ENCODE results near the gene CYREN. TPM values are rescaled to one million over a fixed set of nuclear protein-coding genes. Genes with fewer than 3 reads are reported as not detected.

Gene CYREN
- total RNA-seq, 2 experiments from 2014 or later: 69.4 to 81.9 TPM

GRCh38 chr7:135197343-135197742 is 26.8 kb upstream of the CYREN start:
- intact Hi-C loops (cut with micrococcal nuclease; ENCODE audit: unreplicated experiment): no loop called here
- Histone ChIP-seq H3K4me3 (ENCODE audit: low read depth, low read length, poor library complexity, severe bottlenecking) (no peak overlapping the region), H3K9me2 (ENCODE audit: insufficient read depth, low read length) (no peaks in the 10 kb centered on the region), H3K4me1 (ENCODE audit: insufficient read depth, low read length, poor library complexity, severe bottlenecking) (no peaks in the 10 kb centered on the region), H3K36me3 (ENCODE audit: insufficient read depth, low read length) (peaks cover 21% of the 10 kb centered on the region), H3K4me2 (ENCODE audit: low read length) (no peak overlapping the region), H4K20me1 (ENCODE audit: insufficient read depth, low read length) (no peaks in the 10 kb centered on the region), H3K27ac (ENCODE audit: low read depth, low read length, poor library complexity, severe bottlenecking) (no peak overlapping the region), H3K9me3 (ENCODE audit: low read length) (no peaks in the 10 kb centered on the region), H2AFZ (ENCODE audit: low read length) (no peak overlapping the region), H3K79me2 (ENCODE audit: insufficient read depth, low read depth, low read length) (no peaks in the 10 kb centered on the region)
- TF ChIP-seq EZH2phosphoT487 (IDR thresholded peaks at IDR 0.05; ENCODE audit: borderline replicate concordance, low read depth, low read length): no peak
- TF ChIP-seq, protein P1, sequence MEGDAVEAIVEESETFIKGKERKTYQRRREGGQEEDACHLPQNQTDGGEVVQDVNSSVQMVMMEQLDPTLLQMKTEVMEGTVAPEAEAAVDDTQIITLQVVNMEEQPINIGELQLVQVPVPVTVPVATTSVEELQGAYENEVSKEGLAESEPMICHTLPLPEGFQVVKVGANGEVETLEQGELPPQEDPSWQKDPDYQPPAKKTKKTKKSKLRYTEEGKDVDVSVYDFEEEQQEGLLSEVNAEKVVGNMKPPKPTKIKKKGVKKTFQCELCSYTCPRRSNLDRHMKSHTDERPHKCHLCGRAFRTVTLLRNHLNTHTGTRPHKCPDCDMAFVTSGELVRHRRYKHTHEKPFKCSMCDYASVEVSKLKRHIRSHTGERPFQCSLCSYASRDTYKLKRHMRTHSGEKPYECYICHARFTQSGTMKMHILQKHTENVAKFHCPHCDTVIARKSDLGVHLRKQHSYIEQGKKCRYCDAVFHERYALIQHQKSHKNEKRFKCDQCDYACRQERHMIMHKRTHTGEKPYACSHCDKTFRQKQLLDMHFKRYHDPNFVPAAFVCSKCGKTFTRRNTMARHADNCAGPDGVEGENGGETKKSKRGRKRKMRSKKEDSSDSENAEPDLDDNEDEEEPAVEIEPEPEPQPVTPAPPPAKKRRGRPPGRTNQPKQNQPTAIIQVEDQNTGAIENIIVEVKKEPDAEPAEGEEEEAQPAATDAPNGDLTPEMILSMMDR (conservative IDR thresholded peaks at IDR 0.05; ENCODE audit: low read length): no peak
- BruUV-seq (replicated peaks): no TSS peak
- DNase-seq (ENCODE audit: low spot score): no peak
- CTCF ChIA-PET (ENCODE audit: unreplicated experiment): no interaction called here
- POLR2A ChIA-PET: no interaction called here

GRCh38 chr7:135195968-135196629 is 25.6 kb upstream of the CYREN start:
- BruUV-seq (replicated peaks): no TSS peak

GRCh38 chr7:135195156-135195555 is 24.6 kb upstream of the CYREN start:
- BruUV-seq (replicated peaks): no TSS peak
- no peak for TF ChIP-seq EZH2phosphoT487 (IDR thresholded peaks at IDR 0.05; ENCODE audit: borderline replicate concordance, low read depth, low read length)
- TF ChIP-seq, protein P1 (conservative IDR thresholded peaks at IDR 0.05; ENCODE audit: low read length): no peak
- H2AFZ ChIP-seq (ENCODE audit: low read length): no peak overlapping the region
- no peak overlapping the region for H3K4me3 ChIP-seq (ENCODE audit: low read depth, low read length, poor library complexity, severe bottlenecking)
- H3K27ac ChIP-seq (ENCODE audit: low read depth, low read length, poor library complexity, severe bottlenecking): no peak overlapping the region
- DNase-seq (ENCODE audit: low spot score): no peak
- H3K9me3 ChIP-seq (ENCODE audit: low read length): no peaks in the 10 kb centered on the region
- intact Hi-C loops (cut with micrococcal nuclease; ENCODE audit: unreplicated experiment): no loop called here
- no peak overlapping the region for H3K4me2 ChIP-seq (ENCODE audit: low read length)
- ChIA-PET CTCF (ENCODE audit: unreplicated experiment) (no interaction called here), POLR2A (interaction anchor here (0.6 to 0.7 kb wide), 2 partner anchors 10 to 460 kb away, joined by 3 to 4 read pairs; no protein-coding TSS in a partner anchor)
- H4K20me1 ChIP-seq (ENCODE audit: insufficient read depth, low read length): no peaks in the 10 kb centered on the region
- H3K9me2 ChIP-seq (ENCODE audit: insufficient read depth, low read length): no peaks in the 10 kb centered on the region
- no peaks in the 10 kb centered on the region for H3K4me1 ChIP-seq (ENCODE audit: insufficient read depth, low read length, poor library complexity, severe bottlenecking)
- no peaks in the 10 kb centered on the region for H3K79me2 ChIP-seq (ENCODE audit: insufficient read depth, low read depth, low read length)
- H3K36me3 ChIP-seq (ENCODE audit: insufficient read depth, low read length): peaks cover 31% of the 10 kb centered on the region

More at GRCh38 chr7:135195968-135196629, 25.6 kb upstream of the CYREN start:
- CTCF ChIA-PET (ENCODE audit: unreplicated experiment): no interaction called here
- DNase-seq (ENCODE audit: low spot score): no peak
- Histone ChIP-seq H3K36me3 (ENCODE audit: insufficient read depth, low read length) (peaks cover 27% of the 10 kb centered on the region), H3K9me3 (ENCODE audit: low read length) (no peaks in the 10 kb centered on the region), H3K4me1 (ENCODE audit: insufficient read depth, low read length, poor library complexity, severe bottlenecking) (no peaks in the 10 kb centered on the region), H3K79me2 (ENCODE audit: insufficient read depth, low read depth, low read length) (no peaks in the 10 kb centered on the region), H3K4me2 (ENCODE audit: low read length) (no peak overlapping the region), H2AFZ (ENCODE audit: low read length) (no peak overlapping the region), H3K4me3 (ENCODE audit: low read depth, low read length, poor library complexity, severe bottlenecking) (no peak overlapping the region), H3K9me2 (ENCODE audit: insufficient read depth, low read length) (no peaks in the 10 kb centered on the region), H3K27ac (ENCODE audit: low read depth, low read length, poor library complexity, severe bottlenecking) (no peak overlapping the region), H4K20me1 (ENCODE audit: insufficient read depth, low read length) (no peaks in the 10 kb centered on the region)
- intact Hi-C loops (cut with micrococcal nuclease; ENCODE audit: unreplicated experiment): no loop called here
- POLR2A ChIA-PET: interaction anchor here (0.6 to 1.0 kb wide), 2 partner anchors 14 to 39 kb away, joined by 3 to 4 read pairs; no protein-coding TSS in a partner anchor
- TF ChIP-seq, protein P1 (conservative IDR thresholded peaks at IDR 0.05; ENCODE audit: low read length): no peak
- TF ChIP-seq EZH2phosphoT487 (IDR thresholded peaks at IDR 0.05; ENCODE audit: borderline replicate concordance, low read depth, low read length): no peak
